Loucy (cell line): Measurements from ENCODE around the gene CCDC121.
"Not testable (repeated sequence)": the region's sequence is repeated elsewhere in the genome, so short reads cannot be mapped to it uniquely, and the experiment has no call there.

Source experiments
- H2AFZ ChIP-seq: fragments of 200-600 bp; sonication (generic); 2 replicates; pipeline ENCODE4 v1.6.0; 2016; ENCODE audit warnings: antibody characterized with exemption, mild to moderate bottlenecking, low read length, moderate library complexity
- H3F3A ChIP-seq: fragments of 200-600 bp; 2 replicates; pipeline ENCODE4 v1.6.0; 2016; ENCODE audit warnings: antibody characterized with exemption, low read depth, mild to moderate bottlenecking
- H3K27me3 ChIP-seq: fragments of 200-600 bp; sonication (generic); 2 replicates; pipeline ENCODE4 v1.6.1; 2014; ENCODE audit warnings: low read length, mild to moderate bottlenecking; ENCODE audit not compliant: insufficient read depth, poor library complexity, severe bottlenecking
- H3K36me3 ChIP-seq: fragments of 200-600 bp; sonication (generic); 2 replicates; pipeline ENCODE4 v1.6.1; 2016; ENCODE audit warnings: low read length; ENCODE audit not compliant: insufficient read depth
- H3K4me1 ChIP-seq: fragments of 200-600 bp; sonication (generic); 2 replicates; pipeline ENCODE4 v1.5.1; 2014; ENCODE audit warnings: low read length, mild to moderate bottlenecking; ENCODE audit not compliant: insufficient read depth, poor library complexity, severe bottlenecking
- H3K4me2 ChIP-seq: fragments of 200-600 bp; sonication (generic); 2 replicates; pipeline ENCODE4 v1.6.0; 2014; ENCODE audit warnings: antibody characterized with exemption, low read length, low read depth, mild to moderate bottlenecking; ENCODE audit not compliant: poor library complexity, severe bottlenecking
- H3K4me3 ChIP-seq: fragments of 200-600 bp; sonication (generic); 2 replicates; pipeline ENCODE4 v1.5.1; 2014; ENCODE audit warnings: low read length, mild to moderate bottlenecking, mixed read lengths; ENCODE audit not compliant: poor library complexity, severe bottlenecking
- H3K79me2 ChIP-seq: fragments of 200-600 bp; sonication (generic); 2 replicates; pipeline ENCODE4 v1.6.1; 2014; ENCODE audit warnings: low read length; ENCODE audit not compliant: insufficient read depth
- H3K9ac ChIP-seq: fragments of 200-600 bp; sonication (generic); 2 replicates; pipeline ENCODE4 v1.6.0; 2014; ENCODE audit warnings: mild to moderate bottlenecking, low read depth, low read length, moderate library complexity; ENCODE audit not compliant: poor library complexity, severe bottlenecking
- H3K9me2 ChIP-seq: fragments of 200-600 bp; sonication (generic); replicated peaks from 2 replicates; pipeline ENCODE4 v1.6.1; 2016; ENCODE audit warnings: low read depth, low read length, mixed read lengths
- H3K9me3 ChIP-seq: fragments of 200-600 bp; sonication (generic); 2 replicates; pipeline ENCODE4 v1.6.1; 2014; ENCODE audit warnings: mild to moderate bottlenecking, antibody characterized with exemption, low read length, low read depth; ENCODE audit not compliant: insufficient read depth
- H4K20me1 ChIP-seq: fragments of 200-600 bp; sonication (generic); 2 replicates; pipeline ENCODE4 v1.6.0; 2014; ENCODE audit warnings: antibody characterized with exemption, low read length, mild to moderate bottlenecking; ENCODE audit not compliant: insufficient read depth, poor library complexity, severe bottlenecking
- EZH2phosphoT487 ChIP-seq: fragments of 200-600 bp; IDR thresholded peaks from 2 replicates; pipeline ENCODE4 v1.6.1; 2018; ENCODE audit warnings: antibody characterized with exemption, mild to moderate bottlenecking, moderate library complexity, borderline replicate concordance
- TF ChIP-seq, protein P1 (sequence below): fragments of 200-600 bp; sonication (generic); conservative IDR thresholded peaks from 2 replicates; pipeline ENCODE4 v1.5.1; 2014; ENCODE audit warnings: mild to moderate bottlenecking, antibody characterized with exemption, low read length

CCDC121 gene

GRCh38 chr2:27615316-27615715, 13.5 kb downstream of the CCDC121 start:
- Histone ChIP-seq H3K4me1 (no peaks in the 10 kb centered on the region), H3F3A (no peaks in the 10 kb centered on the region), H3K4me3 (no peak overlapping the region), H3K9me2 (no peaks in the 10 kb centered on the region), H2AFZ (no peak overlapping the region), H3K27me3 (no peaks in the 10 kb centered on the region), H4K20me1 (peaks cover 5% of the 10 kb centered on the region), H3K9me3 (no peaks in the 10 kb centered on the region), H3K79me2 (0 out of 2 replicates have a peak, but pooled peaks cover 3% of the 10 kb centered on the region), H3K9ac (no peak overlapping the region), H3K4me2 (no peak overlapping the region), H3K36me3 (peaks cover 85% of the 10 kb centered on the region)
- no peak for TF ChIP-seq EZH2phosphoT487
- TF ChIP-seq, protein P1, sequence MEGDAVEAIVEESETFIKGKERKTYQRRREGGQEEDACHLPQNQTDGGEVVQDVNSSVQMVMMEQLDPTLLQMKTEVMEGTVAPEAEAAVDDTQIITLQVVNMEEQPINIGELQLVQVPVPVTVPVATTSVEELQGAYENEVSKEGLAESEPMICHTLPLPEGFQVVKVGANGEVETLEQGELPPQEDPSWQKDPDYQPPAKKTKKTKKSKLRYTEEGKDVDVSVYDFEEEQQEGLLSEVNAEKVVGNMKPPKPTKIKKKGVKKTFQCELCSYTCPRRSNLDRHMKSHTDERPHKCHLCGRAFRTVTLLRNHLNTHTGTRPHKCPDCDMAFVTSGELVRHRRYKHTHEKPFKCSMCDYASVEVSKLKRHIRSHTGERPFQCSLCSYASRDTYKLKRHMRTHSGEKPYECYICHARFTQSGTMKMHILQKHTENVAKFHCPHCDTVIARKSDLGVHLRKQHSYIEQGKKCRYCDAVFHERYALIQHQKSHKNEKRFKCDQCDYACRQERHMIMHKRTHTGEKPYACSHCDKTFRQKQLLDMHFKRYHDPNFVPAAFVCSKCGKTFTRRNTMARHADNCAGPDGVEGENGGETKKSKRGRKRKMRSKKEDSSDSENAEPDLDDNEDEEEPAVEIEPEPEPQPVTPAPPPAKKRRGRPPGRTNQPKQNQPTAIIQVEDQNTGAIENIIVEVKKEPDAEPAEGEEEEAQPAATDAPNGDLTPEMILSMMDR, result no peak

GRCh38 chr2:27613985-27614384, 14.8 kb downstream of the CCDC121 start:
- no peak overlapping the region for H3K4me2 ChIP-seq
- peaks cover 83% of the 10 kb centered on the region for H3K36me3 ChIP-seq
- no peaks in the 10 kb centered on the region for H3K9me3 ChIP-seq
- H3K4me1 ChIP-seq, result no peaks in the 10 kb centered on the region
- no peak overlapping the region for H2AFZ ChIP-seq
- H3F3A ChIP-seq, result no peaks in the 10 kb centered on the region
- peaks cover 5% of the 10 kb centered on the region for H4K20me1 ChIP-seq
- H3K27me3 ChIP-seq, result no peaks in the 10 kb centered on the region
- TF ChIP-seq EZH2phosphoT487, result no peak
- no peaks in the 10 kb centered on the region for H3K9me2 ChIP-seq
- no peak overlapping the region for H3K4me3 ChIP-seq
- H3K9ac ChIP-seq, result no peak overlapping the region
- H3K79me2 ChIP-seq, result 0 out of 2 replicates have a peak, but pooled peaks cover 3% of the 10 kb centered on the region

DNA sequence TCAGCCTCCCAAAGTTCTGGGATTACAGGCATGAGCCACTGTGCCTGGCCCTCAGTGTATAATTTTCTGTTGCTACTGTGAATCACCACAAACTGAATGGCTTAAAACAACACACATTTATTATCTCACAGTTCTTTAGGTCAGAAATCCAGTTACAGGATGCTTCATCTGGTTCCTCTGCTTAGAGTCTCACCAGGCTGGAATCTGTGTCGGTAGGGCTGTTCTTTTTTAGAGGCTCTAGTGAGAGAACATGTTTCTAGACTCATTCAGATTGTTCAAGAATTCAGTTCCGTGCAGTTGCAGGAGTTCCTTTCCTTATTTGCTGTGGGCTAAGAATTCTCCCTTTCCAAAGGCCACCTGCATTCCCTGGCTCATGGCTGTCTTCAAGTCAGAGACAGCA, 22.2 kb downstream of the CCDC121 start:
- Histone ChIP-seq H3F3A (no peaks in the 10 kb centered on the region), H3K9me3 (no peaks in the 10 kb centered on the region), H3K36me3 (peaks cover 86% of the 10 kb centered on the region), H3K4me1 (no peaks in the 10 kb centered on the region), H3K9me2 (no peaks in the 10 kb centered on the region), H3K4me3 (no peak overlapping the region), H3K4me2 (no peak overlapping the region), H3K79me2 (no peaks in the 10 kb centered on the region), H2AFZ (no peak overlapping the region), H3K9ac (no peak overlapping the region), H3K27me3 (no peaks in the 10 kb centered on the region), H4K20me1 (no peaks in the 10 kb centered on the region)
- TF ChIP-seq, protein P1, result no peak
- TF ChIP-seq EZH2phosphoT487, result no peak

GRCh38 chr2:27596627-27597026, 32.2 kb downstream of the CCDC121 start:
- Histone ChIP-seq H3K4me1 (peaks cover 2% of the 10 kb centered on the region), H3K4me3 (no peak overlapping the region), H3F3A (no peaks in the 10 kb centered on the region), H3K9me2 (no peaks in the 10 kb centered on the region), H3K79me2 (peaks cover 77% of the 10 kb centered on the region), H3K9ac (no peak overlapping the region), H3K9me3 (peaks cover 4% of the 10 kb centered on the region; the same call in 1 of the 2 replicates), H3K4me2 (no peak overlapping the region), H4K20me1 (peaks cover 18% of the 10 kb centered on the region), H2AFZ (no peak overlapping the region), H3K36me3 (peaks cover 44% of the 10 kb centered on the region; the same call in 1 of the 2 replicates), H3K27me3 (no peaks in the 10 kb centered on the region)
- TF ChIP-seq, protein P1, result no peak
- TF ChIP-seq EZH2phosphoT487, result no peak

DNA sequence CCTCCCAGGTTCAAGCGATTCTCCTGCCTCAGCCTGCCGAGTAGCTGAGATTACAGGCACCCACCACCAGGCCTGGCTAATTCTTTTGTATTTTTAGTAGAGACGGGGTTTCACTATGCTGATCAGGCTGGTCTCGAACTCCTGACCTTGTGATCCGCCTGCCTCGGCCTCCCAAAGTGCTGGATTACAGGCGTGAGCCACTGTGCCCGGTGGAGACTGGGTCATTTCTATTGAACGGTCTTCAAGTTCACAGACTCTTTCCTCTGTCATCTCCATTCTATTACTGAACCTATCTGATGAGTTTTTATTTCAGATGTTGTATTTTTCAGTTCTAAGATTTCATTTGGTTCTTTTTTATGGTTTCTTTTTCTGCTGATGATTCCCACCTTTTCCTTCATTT, 33.4 kb downstream of the CCDC121 start:
- Histone ChIP-seq H3K79me2 (peaks cover 87% of the 10 kb centered on the region), H3K36me3 (peaks cover 33% of the 10 kb centered on the region; the same call in 1 of the 2 replicates), H4K20me1 (peaks cover 29% of the 10 kb centered on the region)
- not testable (repeated sequence) for H3K9me2 ChIP-seq, H2AFZ ChIP-seq, H3K4me3 ChIP-seq, H3K9ac ChIP-seq, H3K9me3 ChIP-seq, H3F3A ChIP-seq, H3K27me3 ChIP-seq, H3K4me2 ChIP-seq, H3K4me1 ChIP-seq
